ENCODE results near the gene N4BP2L2. TPM values are rescaled to one million over a fixed set of nuclear protein-coding genes. Genes with fewer than 3 reads are reported as not detected.

The N4BP2L2 gene
- total RNA-seq, 1 experiment from 2014 or later, result 99.2 TPM

GRCh38 chr13:32535115-32535514, 3.5 kb downstream of the N4BP2L2 start:
- DNase-seq (ENCODE audit: extremely low read depth, low read depth), result no peak

GRCh38 chr13:32530841-32531253, 7.7 kb downstream of the N4BP2L2 start:
- DNase-seq (ENCODE audit: extremely low read depth, low read depth), result no peak

GRCh38 chr13:32528358-32528757, 10.2 kb downstream of the N4BP2L2 start:
- no peak for DNase-seq (ENCODE audit: extremely low read depth, low read depth)

GRCh38 chr13:32527151-32527550, 11.4 kb downstream of the N4BP2L2 start:
- DNase-seq (ENCODE audit: extremely low read depth, low read depth), result no peak

- no peak for DNase-seq (ENCODE audit: extremely low read depth, low read depth)
These were observed 12.8 kb downstream of the N4BP2L2 start for GRCh38 chr13:32525766-32526165.

- DNase-seq (ENCODE audit: extremely low read depth, low read depth), result no peak
These were observed 23.3 kb downstream of the N4BP2L2 start for GRCh38 chr13:32515246-32515645.

- no peak for DNase-seq (ENCODE audit: extremely low read depth, low read depth)
These were observed 27.1 kb downstream of the N4BP2L2 start for GRCh38 chr13:32511482-32511881.

GRCh38 chr13:32504876-32505275, 33.7 kb downstream of the N4BP2L2 start:
- DNase-seq (ENCODE audit: extremely low read depth, low read depth), result no peak

- DNase-seq (ENCODE audit: extremely low read depth, low read depth), result no peak
These were observed 34.3 kb downstream of the N4BP2L2 start for GRCh38 chr13:32504263-32504662.

GRCh38 chr13:32503727-32504126, 34.9 kb downstream of the N4BP2L2 start:
- DNase-seq (ENCODE audit: extremely low read depth, low read depth), result no peak

- no peak for DNase-seq (ENCODE audit: extremely low read depth, low read depth)
These were observed 37.5 kb downstream of the N4BP2L2 start for GRCh38 chr13:32501064-32501463.

- DNase-seq (ENCODE audit: extremely low read depth, low read depth), result no peak
These were observed 38.9 kb downstream of the N4BP2L2 start for GRCh38 chr13:32499538-32500210.

- DNase-seq (ENCODE audit: extremely low read depth, low read depth), result no peak
These were observed 41.0 kb downstream of the N4BP2L2 start for GRCh38 chr13:32497589-32497988.

GRCh38 chr13:32496599-32497160, 41.9 kb downstream of the N4BP2L2 start:
- DNase-seq (ENCODE audit: extremely low read depth, low read depth), result no peak

- no peak for DNase-seq (ENCODE audit: extremely low read depth, low read depth)
These were observed 42.8 kb downstream of the N4BP2L2 start for GRCh38 chr13:32495841-32496240.

- DNase-seq (ENCODE audit: extremely low read depth, low read depth), result no peak
These were observed 43.2 kb downstream of the N4BP2L2 start for GRCh38 chr13:32495429-32495828.

- DNase-seq (ENCODE audit: extremely low read depth, low read depth), result no peak
These were observed 47.6 kb downstream of the N4BP2L2 start for GRCh38 chr13:32491028-32491427.

GRCh38 chr13:32476892-32477291, 61.7 kb downstream of the N4BP2L2 start:
- DNase-seq (ENCODE audit: extremely low read depth, low read depth), result no peak

- no peak for DNase-seq (ENCODE audit: extremely low read depth, low read depth)
These were observed 62.4 kb downstream of the N4BP2L2 start for GRCh38 chr13:32476021-32476731.

GRCh38 chr13:32474999-32475792, 63.4 kb downstream of the N4BP2L2 start:
- DNase-seq (ENCODE audit: extremely low read depth, low read depth), result no peak

GRCh38 chr13:32473650-32474049, 64.9 kb downstream of the N4BP2L2 start:
- DNase-seq (ENCODE audit: extremely low read depth, low read depth), result no peak
